Neural cell (in vitro differentiated cells): ENCODE data around the gene MBNL2.

ENCODE experiments used
- CTCF ChIP-seq: fragments of 450-650 bp; IDR thresholded peaks from 2 replicates; pipeline ENCODE4 v1.5.1; 2014; ENCODE audit warnings: antibody characterized with exemption, mild to moderate bottlenecking, moderate library complexity; ENCODE audit not compliant: poor library complexity, severe bottlenecking
- EP300 ChIP-seq: fragments of 450-650 bp; conservative IDR thresholded peaks from 2 replicates; pipeline ENCODE4 v1.6.1; 2014; ENCODE audit warnings: antibody characterized with exemption, mild to moderate bottlenecking, moderate library complexity; ENCODE audit not compliant: poor library complexity, severe bottlenecking
- EZH2 ChIP-seq: fragments of 200-600, 300-800 bp; shearing (Covaris generic), sonication (generic); IDR thresholded peaks from 2 replicates; pipeline ENCODE4 v1.6.1; 2014; ENCODE audit warnings: antibody characterized with exemption, low read length, borderline replicate concordance, mild to moderate bottlenecking; ENCODE audit not compliant: insufficient read depth, poor library complexity, severe bottlenecking
- POLR2AphosphoS5 ChIP-seq: IDR thresholded peaks from 2 replicates; pipeline ENCODE4 v1.6.1; 2012
- RAD21 ChIP-seq: fragments of 450-650 bp; conservative IDR thresholded peaks from 2 replicates; pipeline ENCODE4 v1.6.1; 2014; ENCODE audit warnings: antibody characterized with exemption, mild to moderate bottlenecking, moderate library complexity
- SMC3 ChIP-seq: fragments of 450-650 bp; conservative IDR thresholded peaks from 2 replicates; pipeline ENCODE4 v1.6.1; 2014; ENCODE audit warnings: antibody characterized with exemption, mild to moderate bottlenecking, moderate library complexity; ENCODE audit not compliant: poor library complexity
- TAF1 ChIP-seq: IDR thresholded peaks from 2 replicates; pipeline ENCODE4 v1.6.1; 2012; ENCODE audit warnings: low read depth

- TF ChIP-seq CTCF (no peak), EZH2 (no peak), RAD21 (no peak), EP300 (no peak), POLR2AphosphoS5 (no peak), TAF1 (no peak), SMC3 (no peak)
Observed at GRCh38 chr13:97353927-97354675, 132.0 kb downstream of the MBNL2 start.
